ENCODE data around the gene IPO8.
"Not testable (repeated sequence)": the region's sequence is repeated elsewhere in the genome, so short reads cannot be mapped to it uniquely, and the experiment has no call there.

Gene IPO8

DNA sequence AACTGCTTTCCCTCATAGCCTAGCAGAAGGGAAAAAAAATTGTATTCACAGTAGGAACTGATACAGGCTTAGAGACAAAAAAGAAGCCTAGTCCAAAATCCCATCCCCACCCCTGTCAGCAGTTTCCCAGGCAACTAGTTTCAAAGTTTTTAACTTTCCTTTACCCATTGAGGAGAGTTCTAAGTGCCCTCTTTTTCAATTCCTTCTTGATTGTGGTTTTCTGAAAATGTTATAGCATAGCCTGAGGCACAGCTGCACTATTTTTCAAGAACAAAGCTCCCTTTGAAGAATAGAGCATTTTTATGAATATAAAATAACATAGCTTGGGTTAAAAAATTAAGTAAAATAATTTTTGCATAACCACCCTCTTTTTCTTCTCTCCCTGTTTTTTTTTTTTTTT, 81.6 kb downstream of the IPO8 start:
- Mint-ChIP-seq H3K4me1 (ENCODE audit: low read depth in 2 of 2) (no peaks in the 10 kb centered on the region), H3K27ac (no peak overlapping the region), H3K36me3 (ENCODE audit: insufficient read depth) (no peaks in the 10 kb centered on the region), H3K27me3 (no peaks in the 10 kb centered on the region), H3K4me3 (no peak overlapping the region), H3K9me3 (peaks cover 1 to 9% of the 10 kb centered on the region in 2 donors)
- no peak for DNase-seq
- ATAC-seq (replicated peaks) = no peak

GRCh38 chr12:30613119-30613830, 82.4 kb downstream of the IPO8 start:
- Mint-ChIP-seq H3K9me3 (peaks cover 4 to 9% of the 10 kb centered on the region in 2 donors), H3K36me3 (ENCODE audit: insufficient read depth) (no peaks in the 10 kb centered on the region), H3K4me1 (ENCODE audit: low read depth in 2 of 2) (no peaks in the 10 kb centered on the region), H3K27me3 (no peaks in the 10 kb centered on the region), H3K27ac (no peak overlapping the region), H3K4me3 (no peak overlapping the region)
- ATAC-seq (replicated peaks) (no peak), DNase-seq (no peak)

GRCh38 chr12:30610718-30611117, 85.0 kb downstream of the IPO8 start:
- no peak for DNase-seq
- H3K9me3 Mint-ChIP-seq = peaks cover 4 to 9% of the 10 kb centered on the region in 2 donors
- H3K36me3 Mint-ChIP-seq (ENCODE audit: insufficient read depth) = no peaks in the 10 kb centered on the region
- no peaks in the 10 kb centered on the region for H3K27me3 Mint-ChIP-seq
- no peak for ATAC-seq (replicated peaks)
- H3K4me3 Mint-ChIP-seq = no peak overlapping the region
- no peaks in the 10 kb centered on the region for H3K4me1 Mint-ChIP-seq (ENCODE audit: low read depth in 2 of 2)
- no peak overlapping the region for H3K27ac Mint-ChIP-seq

GRCh38 chr12:30609819-30610218, 85.8 kb downstream of the IPO8 start:
- not testable (repeated sequence) for H3K4me1 Mint-ChIP-seq (ENCODE audit: low read depth in 2 of 2); H3K36me3 Mint-ChIP-seq (ENCODE audit: insufficient read depth); H3K4me3 Mint-ChIP-seq; H3K9me3 Mint-ChIP-seq; H3K27ac Mint-ChIP-seq; DNase-seq; ATAC-seq (replicated peaks); H3K27me3 Mint-ChIP-seq

DNA sequence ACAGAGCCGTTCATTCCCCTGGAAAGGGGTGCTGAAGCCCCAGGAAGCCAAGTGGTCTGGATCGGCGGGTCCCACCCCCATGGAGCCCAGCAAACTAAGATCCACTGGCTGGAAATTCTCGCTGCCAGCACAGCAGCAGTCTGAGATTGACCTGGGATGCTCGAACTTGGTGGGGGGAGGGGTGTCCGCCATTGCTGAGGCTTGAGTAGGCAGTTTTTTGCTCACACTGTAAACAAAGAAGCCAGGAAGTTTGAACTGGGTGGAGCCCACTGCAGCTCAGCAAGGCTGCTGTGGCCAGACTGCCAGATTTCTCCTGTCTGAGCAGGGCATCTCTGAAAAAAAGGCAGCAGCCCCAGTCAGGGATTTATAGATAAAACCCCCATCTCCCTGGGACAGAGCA, 91.4 kb downstream of the IPO8 start:
- H3K27ac Mint-ChIP-seq; H3K4me1 Mint-ChIP-seq (ENCODE audit: low read depth in 2 of 2); ATAC-seq (replicated peaks); H3K9me3 Mint-ChIP-seq; H3K4me3 Mint-ChIP-seq; H3K27me3 Mint-ChIP-seq; H3K36me3 Mint-ChIP-seq (ENCODE audit: insufficient read depth); DNase-seq: not testable (repeated sequence)

DNA sequence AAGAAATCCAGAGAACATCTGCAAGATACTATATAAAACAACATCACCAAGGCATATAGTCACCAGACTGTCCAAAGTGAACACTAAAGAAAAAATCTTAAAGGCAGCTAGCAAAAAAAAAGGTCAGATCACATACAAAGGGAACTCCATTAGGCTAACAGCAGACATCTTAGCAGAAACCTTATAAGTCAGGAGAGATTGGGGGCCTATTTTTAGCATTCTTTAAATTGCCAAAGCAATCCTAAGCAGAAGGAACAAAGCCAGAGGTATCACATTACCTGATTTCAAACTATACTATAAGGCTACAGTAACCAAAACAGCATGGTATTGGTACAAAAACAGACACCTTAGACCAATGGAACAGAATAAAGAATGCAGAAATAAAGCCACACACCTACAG, 92.5 kb downstream of the IPO8 start:
- Mint-ChIP-seq H3K27me3 (peaks cover 0 to 10% of the 10 kb centered on the region in 2 donors), H3K27ac (no peak overlapping the region), H3K36me3 (ENCODE audit: insufficient read depth) (no peaks in the 10 kb centered on the region), H3K9me3 (peaks cover 0 to 3% of the 10 kb centered on the region in 2 donors), H3K4me1 (ENCODE audit: low read depth in 2 of 2) (no peaks in the 10 kb centered on the region), H3K4me3 (no peak overlapping the region)
- ATAC-seq (replicated peaks) = no peak
- DNase-seq = no peak

GRCh38 chr12:30602678-30603077, 93.0 kb downstream of the IPO8 start:
- Mint-ChIP-seq H3K9me3 (peaks cover 0 to 3% of the 10 kb centered on the region in 2 donors), H3K36me3 (ENCODE audit: insufficient read depth) (no peaks in the 10 kb centered on the region), H3K27ac (no peak overlapping the region), H3K4me3 (no peak overlapping the region), H3K4me1 (ENCODE audit: low read depth in 2 of 2) (no peaks in the 10 kb centered on the region), H3K27me3 (peaks cover 0 to 10% of the 10 kb centered on the region in 2 donors)
- no peak for DNase-seq
- no peak for ATAC-seq (replicated peaks)

GRCh38 chr12:30599608-30600007, 96.1 kb downstream of the IPO8 start:
- H3K36me3 Mint-ChIP-seq (ENCODE audit: insufficient read depth) = no peaks in the 10 kb centered on the region
- H3K27ac Mint-ChIP-seq = no peak overlapping the region
- H3K4me3 Mint-ChIP-seq = no peak overlapping the region
- no peaks in the 10 kb centered on the region for H3K4me1 Mint-ChIP-seq (ENCODE audit: low read depth in 2 of 2)
- ATAC-seq (replicated peaks) (no peak), DNase-seq (no peak)
- H3K9me3 Mint-ChIP-seq = peaks cover 0 to 3% of the 10 kb centered on the region in 2 donors
- no peaks in the 10 kb centered on the region for H3K27me3 Mint-ChIP-seq

DNA sequence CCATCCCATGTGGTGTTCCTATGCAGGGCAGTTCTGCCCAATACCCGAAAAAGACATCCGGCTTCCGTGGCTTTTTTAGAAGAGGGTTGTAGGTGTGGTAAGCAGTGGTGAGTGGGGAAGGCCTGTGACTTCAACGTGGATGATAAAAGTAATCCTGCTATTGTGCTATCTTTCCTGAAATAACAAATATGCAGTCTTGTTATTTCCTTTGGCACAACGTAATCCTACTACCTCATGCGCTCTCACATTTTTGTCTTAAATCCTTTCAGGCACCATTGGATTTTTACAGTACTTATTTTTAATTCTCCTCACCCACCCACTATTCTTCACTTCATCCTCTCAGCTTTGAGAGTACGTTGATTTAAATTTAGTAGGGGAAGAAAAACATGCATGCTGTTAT, 96.8 kb downstream of the IPO8 start:
- ATAC-seq (replicated peaks) = no peak
- H3K4me3 Mint-ChIP-seq = no peak overlapping the region

GRCh38 chr12:30595742-30596141, 99.9 kb downstream of the IPO8 start:
- no peak for ATAC-seq (replicated peaks)
- Mint-ChIP-seq H3K36me3 (ENCODE audit: insufficient read depth) (no peaks in the 10 kb centered on the region), H3K27ac (no peak overlapping the region), H3K4me3 (no peak overlapping the region), H3K4me1 (ENCODE audit: low read depth in 2 of 2) (no peaks in the 10 kb centered on the region), H3K9me3 (no peaks in the 10 kb centered on the region), H3K27me3 (no peaks in the 10 kb centered on the region)
- no peak for DNase-seq

More for the DNA sequence above, 96.8 kb downstream of the IPO8 start:
- peaks cover 0 to 3% of the 10 kb centered on the region in 2 donors for H3K9me3 Mint-ChIP-seq
- no peaks in the 10 kb centered on the region for H3K4me1 Mint-ChIP-seq (ENCODE audit: low read depth in 2 of 2)
- H3K27ac Mint-ChIP-seq = no peak overlapping the region
- no peaks in the 10 kb centered on the region for H3K36me3 Mint-ChIP-seq (ENCODE audit: insufficient read depth)
- no peaks in the 10 kb centered on the region for H3K27me3 Mint-ChIP-seq
- no peak for DNase-seq

DNA sequence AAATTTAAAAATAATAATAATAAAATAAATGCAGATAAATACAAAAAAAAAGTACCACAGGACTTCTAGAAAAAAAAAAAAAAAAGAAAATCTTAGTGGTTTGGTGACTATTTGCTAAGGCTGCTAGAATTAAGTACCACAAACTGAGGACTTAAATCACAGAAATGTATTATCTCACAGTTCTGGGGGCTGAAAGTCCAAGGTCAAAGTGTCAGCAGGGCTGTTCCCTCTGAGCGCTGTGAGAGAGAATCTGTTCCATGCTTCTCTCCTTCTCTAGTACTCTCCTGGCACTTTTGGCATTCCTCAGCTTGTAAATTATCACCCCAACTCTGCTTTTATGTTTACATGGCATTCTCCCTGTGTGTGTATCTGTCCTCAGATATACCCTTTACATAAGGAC, 101.2 kb downstream of the IPO8 start:
- Mint-ChIP-seq H3K9me3 (no peaks in the 10 kb centered on the region), H3K4me3 (no peak overlapping the region), H3K27ac (no peak overlapping the region), H3K27me3 (no peaks in the 10 kb centered on the region), H3K36me3 (ENCODE audit: insufficient read depth) (no peaks in the 10 kb centered on the region), H3K4me1 (ENCODE audit: low read depth in 2 of 2) (no peaks in the 10 kb centered on the region)
- DNase-seq (no peak), ATAC-seq (replicated peaks) (no peak)

GRCh38 chr12:30588572-30588971, 107.1 kb downstream of the IPO8 start:
- H3K4me3 Mint-ChIP-seq; H3K36me3 Mint-ChIP-seq (ENCODE audit: insufficient read depth); H3K4me1 Mint-ChIP-seq (ENCODE audit: low read depth in 2 of 2); H3K9me3 Mint-ChIP-seq; ATAC-seq (replicated peaks); H3K27me3 Mint-ChIP-seq; H3K27ac Mint-ChIP-seq; DNase-seq: not testable (repeated sequence)

GRCh38 chr12:30587782-30588181, 107.9 kb downstream of the IPO8 start:
- Mint-ChIP-seq H3K4me1 (ENCODE audit: low read depth in 2 of 2) (no peaks in the 10 kb centered on the region), H3K9me3 (no peaks in the 10 kb centered on the region), H3K27ac (no peak overlapping the region), H3K27me3 (no peaks in the 10 kb centered on the region), H3K36me3 (ENCODE audit: insufficient read depth) (no peaks in the 10 kb centered on the region), H3K4me3 (no peak overlapping the region)
- DNase-seq = no peak
- no peak for ATAC-seq (replicated peaks)

DNA sequence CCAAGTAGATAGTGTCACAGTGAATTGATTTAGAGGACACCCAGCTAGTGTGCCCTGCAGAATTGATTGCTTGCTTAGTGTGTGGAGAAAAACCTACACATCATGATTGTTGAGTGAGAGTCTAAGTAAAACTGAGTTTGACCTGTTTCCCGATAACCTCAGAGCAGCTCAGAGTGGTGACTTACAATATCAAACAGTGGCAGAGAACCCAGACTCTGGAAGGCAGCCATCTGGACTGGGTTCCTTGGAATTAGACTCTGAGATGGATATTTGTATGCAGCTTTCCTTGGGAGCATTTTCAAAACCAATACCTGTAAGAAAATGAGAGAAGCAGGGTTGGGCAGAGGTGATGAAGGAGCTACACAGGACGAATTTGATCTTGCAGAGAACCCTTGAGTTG, 109.8 kb downstream of the IPO8 start:
- Mint-ChIP-seq H3K27ac (no peak overlapping the region), H3K4me1 (ENCODE audit: low read depth in 2 of 2) (no peaks in the 10 kb centered on the region), H3K36me3 (ENCODE audit: insufficient read depth) (no peaks in the 10 kb centered on the region), H3K9me3 (no peaks in the 10 kb centered on the region), H3K27me3 (no peaks in the 10 kb centered on the region), H3K4me3 (no peak overlapping the region)
- DNase-seq (no peak), ATAC-seq (replicated peaks) (no peak)

GRCh38 chr12:30582943-30583342, 112.7 kb downstream of the IPO8 start:
- Mint-ChIP-seq H3K27me3 (no peaks in the 10 kb centered on the region), H3K36me3 (ENCODE audit: insufficient read depth) (no peaks in the 10 kb centered on the region), H3K9me3 (no peaks in the 10 kb centered on the region), H3K4me1 (ENCODE audit: low read depth in 2 of 2) (no peaks in the 10 kb centered on the region), H3K4me3 (no peak overlapping the region), H3K27ac (no peak overlapping the region)
- DNase-seq (no peak), ATAC-seq (replicated peaks) (no peak)

Data from effector memory CD8-positive, alpha-beta T cell (primary cell).